Epithelial cell of esophagus (primary cell): ENCODE results near the gene GYG2.
"Not testable (repeated sequence)": the region's sequence is repeated elsewhere in the genome, so short reads cannot be mapped to it uniquely, and the experiment has no call there.

ENCODE experiments used
- DNase-seq: peaks from one replicate; pipeline ENCODE4 v3.0.0; 2010; ENCODE audit warnings: low read depth
- H3K4me3 ChIP-seq: 2 replicates; pipeline ENCODE4 v1.5.1; 2011; ENCODE audit warnings: mild to moderate bottlenecking, low read length, control low read depth
- TF ChIP-seq, protein P1 (sequence below): IDR thresholded peaks from 2 replicates; pipeline ENCODE4 v1.5.1; 2011; ENCODE audit warnings: low read depth, mild to moderate bottlenecking, low read length, control low read depth, inconsistent platforms; ENCODE audit not compliant: insufficient read depth; ENCODE audit errors: missing control alignments

Gene GYG2

DNA sequence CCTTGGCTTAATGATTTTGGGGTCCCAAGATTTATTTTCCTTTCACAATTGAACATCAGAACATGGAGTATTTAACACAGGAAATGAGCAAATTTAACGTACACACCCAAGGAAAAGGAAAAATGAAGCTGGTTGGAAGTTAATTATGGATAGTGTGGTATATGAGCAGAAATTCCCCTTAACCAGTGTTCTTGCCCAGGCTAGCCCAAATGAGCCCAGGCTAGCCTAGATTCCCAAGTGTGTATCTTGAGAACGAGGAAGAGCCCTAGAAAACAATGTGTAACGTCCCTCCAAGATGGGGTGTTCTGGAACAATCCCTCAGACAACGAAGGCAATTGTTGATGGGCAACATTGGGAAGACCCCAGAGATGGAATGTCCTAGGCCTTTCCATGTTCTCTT is 43.2 kb upstream of the GYG2 start:
- H3K4me3 ChIP-seq, result no peak overlapping the region
- DNase-seq, result peak; percentile 42
- TF ChIP-seq, protein P1, sequence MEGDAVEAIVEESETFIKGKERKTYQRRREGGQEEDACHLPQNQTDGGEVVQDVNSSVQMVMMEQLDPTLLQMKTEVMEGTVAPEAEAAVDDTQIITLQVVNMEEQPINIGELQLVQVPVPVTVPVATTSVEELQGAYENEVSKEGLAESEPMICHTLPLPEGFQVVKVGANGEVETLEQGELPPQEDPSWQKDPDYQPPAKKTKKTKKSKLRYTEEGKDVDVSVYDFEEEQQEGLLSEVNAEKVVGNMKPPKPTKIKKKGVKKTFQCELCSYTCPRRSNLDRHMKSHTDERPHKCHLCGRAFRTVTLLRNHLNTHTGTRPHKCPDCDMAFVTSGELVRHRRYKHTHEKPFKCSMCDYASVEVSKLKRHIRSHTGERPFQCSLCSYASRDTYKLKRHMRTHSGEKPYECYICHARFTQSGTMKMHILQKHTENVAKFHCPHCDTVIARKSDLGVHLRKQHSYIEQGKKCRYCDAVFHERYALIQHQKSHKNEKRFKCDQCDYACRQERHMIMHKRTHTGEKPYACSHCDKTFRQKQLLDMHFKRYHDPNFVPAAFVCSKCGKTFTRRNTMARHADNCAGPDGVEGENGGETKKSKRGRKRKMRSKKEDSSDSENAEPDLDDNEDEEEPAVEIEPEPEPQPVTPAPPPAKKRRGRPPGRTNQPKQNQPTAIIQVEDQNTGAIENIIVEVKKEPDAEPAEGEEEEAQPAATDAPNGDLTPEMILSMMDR, result no peak

DNA sequence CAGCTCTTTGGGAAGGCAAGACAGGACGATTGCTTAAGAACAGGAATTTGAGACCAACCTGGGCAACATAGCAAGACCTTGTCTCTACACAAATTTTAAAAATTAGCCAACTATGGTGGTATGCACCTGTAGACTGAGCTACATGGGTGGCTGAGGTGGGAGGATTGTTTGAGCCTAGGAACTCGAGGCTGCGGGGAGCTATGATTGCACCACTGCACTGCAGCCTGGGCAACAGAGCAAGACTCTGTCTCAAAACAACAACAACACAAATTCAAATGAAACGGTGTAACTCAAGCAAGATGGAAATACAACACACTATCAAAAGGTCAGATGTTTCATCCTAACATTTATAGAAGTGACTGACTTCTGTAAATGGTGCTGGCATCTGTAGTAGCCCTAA is 39.8 kb upstream of the GYG2 start:
- H3K4me3 ChIP-seq, result no peak overlapping the region
- TF ChIP-seq, protein P1, result no peak
- no peak for DNase-seq

DNA sequence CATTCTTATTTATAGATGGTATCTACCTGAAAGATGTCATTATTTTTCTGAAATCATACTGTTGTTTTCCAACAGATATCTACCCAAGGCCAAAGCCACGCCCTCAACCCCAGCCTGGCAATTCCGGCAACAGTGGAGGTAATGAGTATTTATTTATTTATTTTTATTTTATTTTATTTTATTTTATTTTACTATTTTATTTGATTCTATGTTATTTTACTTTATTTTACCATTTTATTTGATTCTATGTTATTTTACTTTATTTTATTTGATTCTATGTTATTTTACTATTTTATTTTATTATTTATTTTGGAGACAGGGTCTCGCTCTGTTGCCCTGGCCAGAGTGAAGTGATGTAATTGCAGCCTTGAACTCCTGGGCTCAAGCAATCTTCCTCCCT is 39.2 kb upstream of the GYG2 start:
- H3K4me3 ChIP-seq, result no peak overlapping the region
- DNase-seq, result no peak
- TF ChIP-seq, protein P1, result no peak

DNA sequence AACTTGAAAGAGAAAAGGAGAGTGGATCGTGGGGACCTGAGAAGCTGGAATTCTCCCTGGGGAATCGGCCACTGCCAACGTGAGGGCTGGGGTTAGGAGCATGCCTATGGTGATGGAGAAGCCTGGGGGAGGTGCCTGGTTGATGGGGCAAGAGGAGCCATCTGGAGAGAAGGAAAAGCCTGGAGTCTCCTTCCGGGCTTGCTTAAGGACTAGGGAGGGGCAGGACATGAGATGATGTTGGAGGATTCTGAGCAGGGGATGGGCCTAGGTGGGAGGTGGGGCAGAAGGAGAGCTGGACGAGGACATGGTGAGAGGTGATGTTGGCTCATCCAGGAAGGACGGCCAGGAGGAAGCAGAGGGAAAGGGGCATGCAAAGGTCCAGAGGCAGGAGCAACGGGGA is 35.0 kb upstream of the GYG2 start:
- TF ChIP-seq, protein P1, result no peak
- no peak for DNase-seq
- H3K4me3 ChIP-seq, result no peak overlapping the region

DNA sequence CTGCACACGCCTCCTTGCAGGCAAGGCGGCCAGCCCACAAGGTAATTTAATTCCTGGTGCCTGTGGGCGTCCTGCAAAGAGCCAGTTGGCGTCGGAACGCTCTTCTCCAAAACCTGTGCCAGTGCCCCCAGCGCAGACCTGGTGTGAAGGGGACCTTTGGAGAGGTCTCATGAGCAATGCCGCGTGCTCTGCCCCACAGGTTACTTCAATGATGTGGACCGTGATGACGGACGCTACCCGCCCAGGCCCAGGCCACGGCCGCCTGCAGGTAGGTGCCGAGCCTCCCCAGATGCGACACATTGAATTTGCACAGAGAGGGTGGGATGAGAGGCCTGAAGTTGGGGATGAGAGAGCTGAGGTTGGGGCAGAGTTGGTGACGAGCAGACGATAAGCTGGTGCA is 34.4 kb upstream of the GYG2 start:
- no peak for DNase-seq
- H3K4me3 ChIP-seq, result no peak overlapping the region
- TF ChIP-seq, protein P1, result no peak

DNA sequence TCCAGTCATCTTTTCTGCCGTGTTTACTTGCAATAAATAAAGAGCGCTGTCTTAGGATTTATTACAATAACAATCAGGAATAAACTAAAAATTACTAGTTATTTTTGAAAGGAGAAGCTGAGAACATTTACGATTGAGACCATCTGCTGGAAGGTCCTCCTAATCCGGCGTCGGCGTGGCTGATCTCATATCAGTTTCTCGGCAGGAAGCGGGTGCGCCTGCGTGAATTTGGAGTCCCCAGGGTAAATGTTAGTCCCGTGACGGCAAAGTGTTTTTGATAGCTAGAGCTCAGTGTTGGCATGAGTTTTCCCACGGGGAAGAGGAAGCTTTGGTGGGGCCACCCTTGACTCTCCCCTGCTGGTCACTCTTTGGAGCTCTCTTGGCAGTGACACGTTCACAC is 31.9 kb upstream of the GYG2 start:
- H3K4me3 ChIP-seq, DNase-seq: not testable (repeated sequence)

DNA sequence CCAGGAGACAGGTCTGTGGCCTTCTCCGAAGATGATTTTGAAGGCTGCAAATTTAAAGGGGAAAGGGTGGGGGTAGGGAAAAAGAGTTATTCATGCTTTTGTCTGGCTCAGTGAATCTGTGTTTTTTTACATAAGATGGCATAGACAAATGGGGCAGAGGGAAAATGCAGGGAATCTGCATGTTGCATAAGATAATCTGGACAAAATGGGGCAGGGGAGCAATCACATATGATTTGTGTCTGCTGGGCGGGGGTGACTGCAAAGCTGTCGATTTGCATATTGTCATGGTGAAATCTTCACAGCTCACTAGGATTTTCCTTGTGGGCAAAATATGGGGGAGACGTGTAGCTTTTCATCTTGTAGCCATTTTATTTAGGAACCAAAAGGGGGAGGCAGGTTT is 29.4 kb upstream of the GYG2 start:
- TF ChIP-seq, protein P1, result no peak
- H3K4me3 ChIP-seq, result no peak overlapping the region
- no peak for DNase-seq

DNA sequence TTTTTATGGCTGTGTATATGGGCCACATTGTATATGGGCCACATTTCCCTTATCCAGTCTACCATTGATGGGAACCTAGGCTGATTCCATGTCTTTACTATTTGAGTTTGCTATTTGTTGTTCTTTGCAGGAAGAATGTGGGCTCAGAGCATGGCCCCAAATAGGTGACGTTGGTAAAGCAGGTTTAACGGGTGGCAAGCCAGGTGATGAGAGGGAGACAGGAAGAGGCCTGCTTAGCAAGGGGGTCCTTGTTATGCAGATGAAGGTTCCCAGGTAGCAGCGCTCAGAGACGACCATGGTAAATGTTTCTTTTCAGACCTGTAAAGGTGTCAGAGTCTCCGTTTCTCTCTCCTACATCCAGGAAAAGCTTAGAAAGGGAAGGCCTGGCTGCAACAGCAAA is 28.8 kb upstream of the GYG2 start:
- not testable (repeated sequence) for H3K4me3 ChIP-seq, DNase-seq
